ENCODE results near the gene SLC3A2.

SLC3A2 gene

DNA sequence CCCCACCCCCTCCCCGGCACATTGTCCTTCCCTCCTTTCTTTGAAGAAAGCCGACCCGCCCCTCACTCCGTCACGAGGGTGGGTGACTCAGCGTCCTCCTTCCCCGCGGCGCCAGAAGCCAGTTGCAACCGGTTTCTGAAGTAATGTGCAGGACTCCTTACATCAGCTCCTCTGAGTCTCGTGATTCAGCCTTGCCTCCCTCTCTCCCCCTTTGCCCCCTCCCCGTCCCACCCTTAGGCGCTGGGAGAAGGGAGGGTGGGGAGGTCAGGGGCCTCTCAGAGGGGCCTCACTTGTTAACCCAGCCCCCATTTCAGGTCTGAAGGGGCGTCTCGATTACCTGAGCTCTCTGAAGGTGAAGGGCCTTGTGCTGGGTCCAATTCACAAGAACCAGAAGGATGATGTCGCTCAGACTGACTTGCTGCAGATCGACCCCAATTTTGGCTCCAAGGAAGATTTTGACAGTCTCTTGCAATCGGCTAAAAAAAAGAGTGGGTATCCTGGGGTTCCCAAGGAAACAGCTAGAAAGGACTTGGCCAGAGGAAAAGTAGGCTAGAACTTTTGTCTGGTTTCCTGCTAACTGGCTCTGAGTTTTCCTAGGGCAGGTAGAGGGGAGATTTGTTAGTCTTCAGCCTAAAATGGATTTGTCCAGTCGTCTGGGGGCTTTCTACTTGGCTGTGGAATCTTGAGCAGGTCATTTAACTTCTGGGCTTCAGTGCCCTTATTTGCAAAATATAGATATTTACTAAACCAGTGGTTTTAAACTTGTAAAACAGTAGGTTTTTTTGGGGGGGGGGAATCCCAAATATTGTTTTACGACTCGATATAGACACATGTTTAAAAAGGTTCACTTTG lies 1.1 kb downstream of the SLC3A2 start:
- peak; percentile 94 for DNase-seq (ENCODE audit: low read depth)

DNA sequence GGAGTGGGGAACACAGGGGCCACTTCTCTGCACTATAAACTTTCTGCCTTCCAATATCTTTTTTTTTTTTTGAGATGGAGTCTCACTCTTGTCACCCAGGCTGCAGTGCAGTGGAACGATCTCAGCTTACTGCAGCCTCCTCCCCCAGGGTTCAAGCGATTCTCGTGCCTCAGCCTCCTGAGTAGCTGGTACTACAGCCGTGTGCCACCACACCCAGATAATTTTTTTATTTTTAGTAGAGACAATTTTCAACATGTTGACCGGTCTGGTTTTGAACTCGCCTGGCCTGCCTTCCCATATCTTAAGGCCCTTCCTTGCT lies 1.7 kb downstream of the SLC3A2 start:
- DNase-seq (ENCODE audit: low read depth), result no peak

DNA sequence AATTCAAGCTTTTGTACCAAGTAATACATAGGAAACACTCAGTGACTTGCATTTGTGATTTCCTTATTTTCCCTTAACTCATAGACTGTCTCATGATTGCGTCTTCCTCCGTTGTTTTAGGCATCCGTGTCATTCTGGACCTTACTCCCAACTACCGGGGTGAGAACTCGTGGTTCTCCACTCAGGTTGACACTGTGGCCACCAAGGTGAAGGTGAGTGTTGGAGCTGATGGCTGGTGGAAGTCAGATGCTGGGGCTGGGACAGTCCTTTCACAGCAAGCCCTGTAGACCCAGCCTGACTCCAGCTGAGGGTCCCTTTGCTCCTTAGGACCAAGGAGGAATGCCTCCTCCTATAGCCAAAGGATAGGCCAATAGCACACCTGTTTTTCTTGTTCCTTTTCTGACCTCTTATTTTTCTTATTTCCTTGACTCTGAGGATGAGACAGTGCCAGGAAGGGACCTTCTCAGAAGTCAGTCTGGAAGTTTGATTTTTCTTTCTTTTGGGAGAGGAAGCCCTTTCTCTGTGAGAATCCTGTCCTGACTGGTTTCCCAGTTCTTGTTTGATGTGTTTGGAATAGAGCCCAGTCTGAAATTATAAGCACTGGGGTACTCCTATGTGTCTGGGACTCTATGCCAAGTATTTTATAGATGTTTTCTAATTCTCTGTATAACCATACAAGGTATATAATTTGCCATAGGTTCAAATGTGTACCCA lies 2.2 kb downstream of the SLC3A2 start:
- DNase-seq (ENCODE audit: low read depth), result no peak

DNA sequence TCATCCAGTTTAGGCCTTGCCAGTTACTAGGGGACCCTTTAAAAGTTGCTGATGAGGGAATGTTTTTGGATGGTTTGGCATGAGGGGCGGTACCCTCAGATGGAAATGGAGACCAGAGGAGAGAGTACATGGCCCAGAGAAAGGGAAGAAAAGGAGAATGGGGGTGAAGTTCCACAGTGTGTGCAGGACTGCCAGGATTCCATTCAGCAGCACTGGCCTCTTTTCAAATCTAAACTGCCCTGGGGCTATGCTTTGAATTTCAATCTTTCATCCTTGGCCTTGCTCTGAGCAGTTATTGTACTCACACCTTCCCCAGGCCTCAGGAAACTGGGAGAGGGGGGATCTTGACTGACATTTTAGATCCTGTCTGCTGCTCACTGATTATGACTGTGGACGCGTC lies 3.0 kb downstream of the SLC3A2 start:
- no peak for DNase-seq (ENCODE audit: low read depth)

DNA sequence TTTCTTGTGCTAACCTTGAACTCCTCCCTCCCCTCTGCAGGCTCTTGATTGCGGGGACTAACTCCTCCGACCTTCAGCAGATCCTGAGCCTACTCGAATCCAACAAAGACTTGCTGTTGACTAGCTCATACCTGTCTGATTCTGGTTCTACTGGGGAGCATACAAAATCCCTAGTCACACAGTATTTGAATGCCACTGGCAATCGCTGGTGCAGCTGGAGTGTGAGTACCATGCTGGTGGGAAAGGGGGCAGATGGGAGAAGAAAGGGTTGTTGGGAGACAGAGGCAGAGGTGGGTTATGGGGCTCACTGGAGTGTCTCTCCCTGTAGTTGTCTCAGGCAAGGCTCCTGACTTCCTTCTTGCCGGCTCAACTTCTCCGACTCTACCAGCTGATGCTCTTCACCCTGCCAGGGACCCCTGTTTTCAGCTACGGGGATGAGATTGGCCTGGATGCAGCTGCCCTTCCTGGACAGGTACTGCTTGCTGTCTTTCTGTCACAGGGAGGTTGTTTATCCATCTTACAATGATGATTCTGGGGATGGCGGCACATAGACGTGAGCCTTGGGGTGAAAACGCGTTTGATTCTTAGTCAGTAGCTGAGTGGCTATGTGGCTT lies 4.5 kb downstream of the SLC3A2 start:
- DNase-seq (ENCODE audit: low read depth), result no peak

DNA sequence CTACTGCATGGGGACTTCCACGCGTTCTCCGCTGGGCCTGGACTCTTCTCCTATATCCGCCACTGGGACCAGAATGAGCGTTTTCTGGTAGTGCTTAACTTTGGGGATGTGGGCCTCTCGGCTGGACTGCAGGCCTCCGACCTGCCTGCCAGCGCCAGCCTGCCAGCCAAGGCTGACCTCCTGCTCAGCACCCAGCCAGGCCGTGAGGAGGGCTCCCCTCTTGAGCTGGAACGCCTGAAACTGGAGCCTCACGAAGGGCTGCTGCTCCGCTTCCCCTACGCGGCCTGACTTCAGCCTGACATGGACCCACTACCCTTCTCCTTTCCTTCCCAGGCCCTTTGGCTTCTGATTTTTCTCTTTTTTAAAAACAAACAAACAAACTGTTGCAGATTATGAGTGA lies 7.7 kb downstream of the SLC3A2 start:
- DNase-seq (ENCODE audit: low read depth), result no peak

DNA sequence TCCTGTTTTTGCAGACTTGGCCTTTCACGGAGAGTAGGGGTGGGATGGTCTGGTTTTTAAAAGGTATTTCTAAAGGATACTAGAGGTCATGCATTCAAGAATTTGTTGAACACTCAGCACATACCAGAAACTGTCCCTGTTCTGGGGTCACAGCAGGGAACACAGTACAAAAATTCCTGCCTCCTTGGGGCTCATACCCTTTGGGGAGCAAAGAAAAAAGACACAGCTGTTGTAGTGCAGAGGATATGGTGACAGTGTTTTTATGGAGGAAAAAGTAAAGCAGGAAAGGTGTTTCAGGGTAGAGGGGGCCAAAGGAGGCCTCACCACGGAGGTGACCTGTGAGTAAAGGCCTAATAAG lies 8.4 kb downstream of the SLC3A2 start:
- no peak for DNase-seq (ENCODE audit: low read depth)

DNA sequence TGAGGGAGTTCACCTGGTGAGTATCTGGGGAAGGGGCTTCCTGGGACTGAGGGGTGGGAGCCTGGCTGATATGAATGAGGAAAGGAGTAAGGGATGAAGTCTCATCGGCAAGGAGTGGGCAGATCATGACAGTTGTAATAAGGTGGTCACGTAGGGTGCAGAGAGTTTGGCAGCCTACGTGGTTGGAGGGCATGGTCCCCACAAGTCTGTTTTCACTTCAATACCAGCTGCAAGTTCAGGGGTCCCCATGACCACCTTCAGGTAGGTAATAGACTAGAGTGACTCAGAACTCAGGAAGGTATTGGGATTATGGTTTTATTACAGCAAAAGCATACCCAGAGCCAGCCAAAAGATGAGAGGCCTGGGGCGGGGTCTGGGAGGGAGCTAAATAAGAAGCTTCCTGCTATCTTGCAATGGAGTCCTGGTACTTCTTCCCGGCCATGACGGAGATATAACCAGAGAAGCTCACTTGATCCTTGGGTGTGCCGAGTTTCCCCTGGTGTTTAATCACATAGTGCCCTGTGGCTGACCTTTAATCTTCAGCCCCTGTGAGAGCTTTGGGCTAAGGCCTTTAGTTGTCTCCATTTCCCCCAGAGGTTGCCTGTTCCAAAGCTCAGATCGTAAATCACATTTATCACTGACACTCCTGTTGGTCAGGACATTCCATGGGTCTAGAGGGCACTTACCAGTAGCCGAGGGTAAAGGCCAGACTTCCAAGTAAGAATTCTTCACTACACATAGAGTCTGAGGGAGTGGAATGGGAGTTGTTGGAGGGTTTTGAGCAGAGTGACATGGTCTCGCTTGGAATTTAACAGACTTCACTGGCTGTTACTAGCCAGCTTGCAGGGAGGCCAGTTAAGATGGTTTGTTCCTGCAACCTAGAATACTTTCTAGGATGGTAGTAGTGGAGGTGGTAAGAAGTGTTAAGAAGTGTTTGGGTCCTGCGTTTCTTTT lies 9.1 kb downstream of the SLC3A2 start:
- DNase-seq (ENCODE audit: low read depth), result peak; percentile 52

DNA sequence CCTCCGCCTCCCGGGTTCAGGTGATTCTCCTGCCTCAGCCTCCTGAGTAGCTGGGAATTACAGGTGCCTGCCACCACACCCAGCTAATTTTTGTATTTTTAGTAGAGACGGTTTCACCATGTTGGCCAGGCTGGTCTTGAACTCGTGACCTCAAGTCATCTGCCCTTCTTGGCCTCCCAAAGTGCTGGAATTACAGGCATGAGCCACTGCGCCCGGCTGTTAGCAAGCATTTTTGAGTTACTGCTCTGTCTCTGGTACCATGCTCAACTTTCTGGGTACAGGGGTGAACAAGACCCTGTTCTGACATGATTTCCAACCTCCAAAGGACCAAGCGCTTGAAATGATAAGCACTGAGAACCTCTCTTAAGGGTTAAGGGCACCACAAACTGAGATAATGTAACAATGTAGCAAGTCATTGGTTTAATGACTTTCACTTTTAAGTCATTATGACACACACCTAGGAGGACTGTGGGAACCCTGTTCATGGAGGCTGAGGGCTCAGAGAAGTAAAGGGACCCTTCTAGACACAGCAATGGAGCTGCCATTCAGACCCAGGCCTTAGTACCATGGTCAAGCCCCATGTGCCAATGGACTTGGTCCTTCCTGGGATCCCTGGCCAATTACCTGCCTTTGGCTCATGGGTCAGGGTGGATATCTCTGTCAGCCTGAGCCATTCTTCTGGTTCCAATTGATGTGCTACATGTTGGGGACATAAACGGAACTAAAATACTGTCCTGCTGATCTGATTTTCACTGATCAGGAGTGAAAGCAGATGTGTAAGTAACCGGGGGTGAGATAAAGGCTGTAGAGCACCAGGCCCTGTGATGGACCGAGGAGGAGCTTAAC lies 11.6 kb downstream of the SLC3A2 start:
- DNase-seq (ENCODE audit: low read depth), result no peak

DNA sequence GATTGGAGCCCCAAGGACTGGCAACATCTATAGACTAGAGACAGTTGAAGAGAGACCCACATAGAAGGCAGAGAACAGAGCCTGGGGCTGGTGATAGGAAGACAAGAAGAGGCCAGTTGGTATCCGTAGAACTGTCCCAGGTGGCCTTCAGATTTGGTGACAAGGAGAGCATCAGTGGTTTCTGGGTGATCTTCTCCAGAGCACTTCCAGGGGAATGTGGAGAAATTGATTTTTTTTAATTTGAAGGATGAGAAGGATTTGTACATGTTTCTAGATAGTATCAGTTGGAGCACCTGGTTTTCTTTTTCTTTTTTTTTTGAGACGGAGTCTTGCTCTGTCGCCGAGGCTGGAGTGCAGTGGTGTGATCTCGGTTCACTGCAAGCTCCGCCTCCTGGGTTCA lies 14.8 kb downstream of the SLC3A2 start:
- DNase-seq (ENCODE audit: low read depth), result no peak

DNA sequence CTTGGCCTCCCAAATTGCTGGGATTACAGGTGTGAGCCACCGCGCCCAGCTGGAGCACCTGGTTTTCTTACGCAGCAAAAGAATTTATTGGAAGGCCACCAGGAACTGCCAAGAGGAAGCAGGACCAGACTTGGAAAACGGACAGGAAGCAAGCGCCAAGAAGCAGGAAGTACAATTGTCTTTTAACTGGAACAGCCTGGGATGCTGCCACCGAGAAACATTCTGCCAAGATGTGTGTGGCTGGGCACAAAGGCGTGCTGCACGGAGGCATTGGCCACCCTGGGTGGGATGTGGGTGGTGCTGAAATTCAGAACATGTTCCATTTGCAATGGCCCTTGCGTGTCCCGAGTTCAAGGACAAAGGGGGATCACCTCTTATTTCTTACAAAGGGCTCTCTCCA lies 15.4 kb downstream of the SLC3A2 start:
- DNase-seq (ENCODE audit: low read depth), result no peak

DNA sequence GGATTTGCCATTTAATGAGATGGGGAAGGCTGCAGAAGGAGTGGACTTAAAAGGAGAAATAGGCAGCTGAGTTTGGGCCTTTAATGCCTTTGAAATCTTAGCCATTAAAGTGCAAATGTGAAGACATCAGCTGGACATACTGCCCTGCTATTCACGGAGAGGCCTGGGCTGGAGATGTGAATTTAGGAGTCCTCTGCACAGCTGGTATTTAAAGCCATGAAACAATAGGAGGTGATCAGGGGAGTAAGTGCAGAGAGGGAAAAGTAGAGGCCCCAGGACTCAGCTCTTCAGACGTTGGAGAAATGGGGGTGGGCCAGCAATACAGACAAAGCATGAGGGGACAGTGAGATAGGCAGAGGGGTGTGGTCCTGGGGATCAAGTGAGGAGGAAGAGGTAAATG lies 16.6 kb downstream of the SLC3A2 start:
- DNase-seq (ENCODE audit: low read depth), result no peak

DNA sequence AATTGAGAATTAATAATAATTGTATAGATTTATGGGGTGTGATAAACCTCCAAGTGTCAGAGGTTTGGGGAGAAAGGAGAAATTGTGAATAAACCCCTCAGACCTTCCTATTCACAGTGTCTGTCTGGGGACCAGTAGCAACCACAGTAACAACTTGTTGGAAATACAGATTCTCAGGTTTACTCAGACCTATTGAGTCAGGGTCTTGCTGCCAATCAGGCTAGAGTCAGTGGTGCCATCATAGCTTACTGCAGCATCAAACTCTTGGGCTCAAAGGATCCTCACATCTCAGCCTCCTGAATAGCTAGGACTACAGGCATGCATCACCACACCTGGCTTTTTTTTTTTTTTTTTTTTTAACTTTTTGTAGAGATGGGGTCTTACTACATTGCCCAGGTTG lies 17.3 kb downstream of the SLC3A2 start:
- no peak for DNase-seq (ENCODE audit: low read depth)

DNA sequence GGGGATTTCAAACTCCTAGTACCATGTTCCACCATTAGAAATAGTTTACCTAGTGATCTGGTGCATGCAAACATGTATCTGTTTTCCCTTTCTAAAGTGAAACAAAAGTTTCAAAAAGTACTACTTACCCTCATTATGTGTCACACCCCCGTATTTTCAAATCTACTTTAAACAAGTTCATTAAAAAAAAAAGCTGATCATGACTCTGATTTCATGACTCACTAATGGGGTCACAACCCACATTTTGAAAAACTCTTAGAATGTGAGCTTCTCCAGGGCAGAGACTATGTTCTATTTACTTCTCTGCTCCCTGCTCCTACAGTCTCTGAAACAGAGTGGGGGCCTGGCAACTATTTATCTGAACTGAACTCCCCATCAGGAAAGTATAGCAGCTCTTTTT lies 22.2 kb downstream of the SLC3A2 start:
- DNase-seq (ENCODE audit: low read depth), result no peak

DNA sequence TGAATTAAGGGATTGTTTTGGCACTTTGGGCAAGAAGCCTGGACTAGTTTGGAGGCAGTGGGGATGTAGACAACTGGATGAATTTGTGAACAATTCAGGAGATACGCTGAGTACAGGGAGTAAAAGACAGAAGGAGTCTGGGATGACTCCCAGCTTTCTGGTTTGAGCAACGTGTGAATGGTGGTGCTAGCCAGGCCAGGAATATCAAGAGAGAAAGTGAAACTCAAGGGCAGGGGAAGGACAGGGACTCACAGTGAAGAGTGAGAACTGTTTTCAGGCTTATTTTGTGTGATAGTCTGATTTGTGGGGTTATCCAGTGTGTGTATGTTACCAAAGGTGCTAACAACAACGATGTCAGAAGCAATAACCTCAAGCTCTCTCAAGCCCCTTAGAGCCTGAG lies 24.6 kb downstream of the SLC3A2 start:
- no peak for DNase-seq (ENCODE audit: low read depth)

DNA sequence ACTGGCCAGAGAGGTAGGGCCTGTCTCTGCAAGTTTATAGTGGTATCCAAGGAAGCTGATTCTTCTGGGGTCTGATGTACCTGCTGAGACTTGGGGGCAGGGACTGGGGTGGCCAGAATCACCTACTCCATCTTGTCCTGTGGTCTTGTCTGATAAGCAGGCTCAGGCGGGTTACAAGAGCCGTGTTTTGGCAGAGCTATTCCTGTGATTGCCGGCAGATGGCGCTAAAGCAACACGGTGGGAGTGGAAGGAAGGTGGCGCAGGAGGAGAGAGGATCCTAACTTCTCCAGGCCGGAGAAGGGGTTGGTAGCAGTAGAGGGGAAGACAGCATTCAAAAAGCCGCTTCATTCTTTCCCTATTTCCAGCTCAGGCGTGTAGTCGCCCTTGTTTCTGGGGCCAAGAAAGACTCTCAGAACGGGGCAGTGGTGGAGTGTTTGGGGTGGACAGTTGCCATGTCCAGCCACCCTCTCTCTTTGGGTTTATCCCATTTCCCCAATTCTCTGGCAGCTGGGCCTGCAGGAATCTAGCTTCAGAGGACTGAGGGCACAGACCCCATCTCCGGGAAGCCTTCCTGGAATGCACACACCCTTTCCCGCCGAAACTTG lies 25.3 kb downstream of the SLC3A2 start:
- DNase-seq (ENCODE audit: low read depth), result no peak

DNA sequence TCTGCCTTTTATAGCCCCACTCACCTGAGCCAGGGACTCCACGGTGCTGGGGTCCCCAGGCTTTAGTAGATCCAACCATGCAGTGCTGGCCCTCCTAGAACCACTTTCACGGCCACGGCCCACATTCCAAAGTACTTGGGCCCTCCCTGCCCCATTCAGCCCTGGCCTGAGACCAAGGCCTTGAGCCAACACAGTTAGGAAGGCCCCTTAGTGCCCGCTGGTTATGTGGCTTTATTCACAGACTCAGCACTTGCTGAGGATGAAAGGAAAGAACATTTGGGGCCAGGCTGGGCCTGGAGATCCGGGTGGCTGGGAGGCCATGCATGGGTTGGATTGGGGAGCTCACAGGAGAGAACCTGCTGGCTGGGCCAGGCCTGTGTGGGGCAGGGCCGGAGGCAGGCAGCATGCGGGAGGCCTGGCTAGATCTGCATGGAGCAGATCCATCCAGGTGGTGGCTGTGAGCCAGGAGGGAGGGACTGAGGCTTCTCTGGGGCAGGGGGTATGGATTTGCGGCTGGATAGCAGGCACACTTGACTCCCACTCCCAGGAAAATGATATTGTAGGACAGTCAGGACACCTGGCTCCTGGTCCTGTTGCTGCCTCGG lies 27.9 kb downstream of the SLC3A2 start:
- DNase-seq (ENCODE audit: low read depth), result no peak

DNA sequence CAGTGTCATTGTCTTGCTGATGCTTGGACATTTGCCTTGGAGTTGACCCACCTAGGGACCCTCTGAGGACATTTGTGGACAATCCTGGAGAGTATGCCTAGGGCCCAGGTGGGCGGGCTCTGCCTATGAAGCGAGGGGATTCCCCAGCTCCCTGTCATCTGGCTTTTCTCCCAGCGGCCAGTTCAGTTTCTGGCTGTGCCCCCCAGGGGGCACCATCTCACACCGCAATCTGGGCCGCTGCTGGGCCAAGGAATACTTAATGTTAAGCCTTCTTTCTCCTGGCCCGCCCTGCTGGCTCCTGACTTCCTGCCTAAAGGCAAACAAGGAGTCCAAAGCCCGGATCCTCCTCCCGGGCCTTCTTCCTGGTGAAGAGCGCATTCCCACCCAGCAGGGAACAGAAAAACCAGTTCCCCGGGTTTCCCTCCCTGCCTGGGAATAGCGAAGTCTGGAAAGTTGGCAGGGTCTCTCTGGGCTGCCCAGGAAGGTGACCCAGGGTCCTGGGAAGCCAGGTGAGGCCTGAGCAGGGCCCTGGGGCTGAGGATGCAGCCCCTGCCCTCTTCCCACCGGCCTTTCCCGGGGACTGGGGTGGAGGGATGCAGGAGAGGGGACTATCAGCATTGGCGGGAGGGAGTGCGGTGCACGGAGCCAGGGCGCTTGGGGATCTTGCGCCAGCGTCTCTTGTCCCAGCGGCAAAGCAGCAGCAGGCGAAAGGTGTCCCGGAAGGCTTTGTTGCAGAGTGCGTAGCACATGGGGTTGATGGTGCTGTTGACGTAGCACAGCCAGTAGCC lies 28.6 kb downstream of the SLC3A2 start:
- DNase-seq (ENCODE audit: low read depth), result no peak

DNA sequence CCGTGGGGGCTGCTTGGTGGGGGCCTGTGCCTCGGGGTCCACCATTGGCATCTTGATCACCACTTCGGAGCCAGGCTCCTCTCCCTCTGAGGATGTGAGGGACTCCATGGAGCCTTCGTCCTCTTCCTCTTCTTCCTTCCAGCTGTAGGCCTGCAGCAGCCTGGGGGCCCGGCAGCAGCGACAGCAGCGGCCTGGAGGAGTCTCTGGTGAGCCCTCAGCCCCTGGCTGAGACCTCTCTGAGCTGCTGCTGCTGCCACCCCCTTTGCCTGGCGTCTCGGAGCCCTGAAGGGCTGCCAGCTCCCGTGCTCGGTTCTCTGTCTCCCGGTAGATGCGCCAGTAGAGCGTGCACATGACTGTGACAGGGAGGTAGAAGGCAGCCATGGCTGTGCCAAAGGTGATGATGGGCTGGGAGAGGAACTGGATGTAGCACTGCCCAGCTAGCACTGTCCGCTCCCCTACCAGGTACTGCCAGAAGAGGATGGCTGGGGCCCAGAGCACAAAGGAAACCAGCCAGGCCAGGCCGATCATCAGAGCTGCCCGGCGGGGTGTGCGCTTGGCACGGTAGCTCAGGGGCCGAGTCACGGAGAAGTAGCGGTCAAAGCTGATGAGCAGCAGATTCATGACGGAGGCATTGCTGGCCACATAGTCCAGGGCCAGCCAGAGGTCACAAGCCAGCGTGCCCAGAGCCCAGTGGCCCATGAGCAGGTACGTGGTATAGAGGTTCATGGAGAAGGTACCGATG lies 29.6 kb downstream of the SLC3A2 start:
- no peak for DNase-seq (ENCODE audit: low read depth)
